Measurements from ENCODE around the gene C3orf18. TPM values are rescaled to one million over a fixed set of nuclear protein-coding genes. Genes with fewer than 3 reads are reported as not detected.
A peak's percentile ranks its signal among the peaks of the same experiment; 100 is the strongest.

The C3orf18 gene
- polyA plus RNA-seq, 4 donors: 1.1 to 3.9 (median 2.9) TPM

DNA sequence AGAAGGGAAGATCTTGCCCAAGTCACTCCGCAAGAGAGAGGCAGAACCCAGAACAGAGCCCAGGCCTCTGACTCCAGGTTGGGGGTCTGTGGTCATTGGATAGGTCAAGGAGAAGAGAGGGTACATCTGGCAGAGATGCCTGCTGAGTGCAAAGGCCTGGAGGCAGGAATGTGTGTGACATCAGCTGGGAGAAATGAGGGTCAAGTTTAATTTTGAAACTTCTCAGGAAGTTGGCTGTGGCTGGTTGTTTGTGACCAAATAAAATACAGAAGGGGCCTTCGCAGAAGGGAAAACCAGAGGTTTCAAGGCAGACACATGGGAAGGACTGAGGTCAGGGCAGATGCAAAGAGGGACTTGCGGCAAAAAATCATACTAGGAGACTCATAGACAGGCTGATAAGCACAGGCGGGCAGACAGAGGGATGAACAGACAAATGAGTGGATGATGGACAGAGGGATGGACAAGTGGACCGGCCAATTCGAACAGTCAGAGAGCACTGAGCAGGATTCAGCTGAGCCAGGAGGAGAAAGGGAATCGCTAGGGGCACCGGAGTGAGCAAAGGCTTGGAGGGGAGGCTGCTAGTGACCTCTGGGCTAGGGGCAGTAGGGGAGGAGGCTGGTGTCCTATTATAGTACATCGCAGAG lies 35.4 kb downstream of the C3orf18 start:
- Histone ChIP-seq H3K9me3 (ENCODE audit: control insufficient read depth in 2 of 2, insufficient read depth in 1 of 2, low read depth in 1 of 2, low read length in 1 of 2) (no peaks in the 10 kb centered on the region), H3K27ac (ENCODE audit: low read depth in 1 of 3, low read length in 2 of 3) (no peak overlapping the region), H3K4me3 (ENCODE audit: low read depth in 1 of 3, low read length in 3 of 3) (no peak overlapping the region), H3K36me3 (ENCODE audit: control insufficient read depth in 3 of 3, insufficient read depth in 2 of 3, low read depth in 1 of 3, low read length in 3 of 3) (no peaks in the 10 kb centered on the region), H3K27me3 (ENCODE audit: control insufficient read depth in 3 of 3, insufficient read depth in 3 of 3, low read length in 3 of 3) (peaks cover 0 to 15% (median 4%) of the 10 kb centered on the region in 3 donors), H3K4me1 (ENCODE audit: control insufficient read depth in 3 of 3, insufficient read depth in 2 of 3, low read depth in 1 of 3, low read length in 2 of 3) (peaks cover 0 to 22% (median 0%) of the 10 kb centered on the region in 3 donors)
- WGBS, 3 donors: 84 to 90% (median 85%) methylated on average over 9 of the region's 9 CpGs
- no peak for DNase-seq
- no peak for FAIRE-seq

DNA sequence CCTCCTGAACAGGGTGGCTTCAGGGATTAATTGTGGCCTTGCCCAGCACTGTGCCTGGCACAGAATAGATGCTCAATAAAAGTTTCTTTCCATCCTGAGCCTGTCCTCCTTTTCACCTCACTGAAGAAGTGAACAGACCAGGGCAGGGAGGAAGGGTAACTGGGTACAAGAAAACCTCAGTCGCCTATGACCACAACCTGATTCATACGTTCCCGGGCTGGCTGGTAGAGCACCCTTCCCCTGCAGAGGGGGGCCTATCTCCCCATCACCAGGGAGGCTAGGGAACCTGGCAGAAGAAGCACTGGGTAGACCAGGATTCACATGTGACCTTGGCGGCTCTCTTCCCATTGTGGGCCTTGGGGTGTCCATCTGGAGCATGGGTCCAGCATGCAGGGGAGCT lies 36.3 kb downstream of the C3orf18 start:
- DNase-seq (no peak), FAIRE-seq (no peak)
- no peak overlapping the region for H3K27ac ChIP-seq (ENCODE audit: low read depth in 1 of 3, low read length in 2 of 3)
- 82 to 92% (median 84%) methylated on average over 4 of the region's 4 CpGs for WGBS, 3 donors
- H3K27me3 ChIP-seq (ENCODE audit: control insufficient read depth in 3 of 3, insufficient read depth in 3 of 3, low read length in 3 of 3): peaks cover 0 to 12% (median 4%) of the 10 kb centered on the region in 3 donors
- H3K4me1 ChIP-seq (ENCODE audit: control insufficient read depth in 3 of 3, insufficient read depth in 2 of 3, low read depth in 1 of 3, low read length in 2 of 3): peaks cover 0 to 29% (median 0%) of the 10 kb centered on the region in 3 donors
- no peaks in the 10 kb centered on the region for H3K9me3 ChIP-seq (ENCODE audit: control insufficient read depth in 2 of 2, insufficient read depth in 1 of 2, low read depth in 1 of 2, low read length in 1 of 2)
- no peaks in the 10 kb centered on the region for H3K36me3 ChIP-seq (ENCODE audit: control insufficient read depth in 3 of 3, insufficient read depth in 2 of 3, low read depth in 1 of 3, low read length in 3 of 3)
- H3K4me3 ChIP-seq (ENCODE audit: low read depth in 1 of 3, low read length in 3 of 3): no peak overlapping the region

DNA sequence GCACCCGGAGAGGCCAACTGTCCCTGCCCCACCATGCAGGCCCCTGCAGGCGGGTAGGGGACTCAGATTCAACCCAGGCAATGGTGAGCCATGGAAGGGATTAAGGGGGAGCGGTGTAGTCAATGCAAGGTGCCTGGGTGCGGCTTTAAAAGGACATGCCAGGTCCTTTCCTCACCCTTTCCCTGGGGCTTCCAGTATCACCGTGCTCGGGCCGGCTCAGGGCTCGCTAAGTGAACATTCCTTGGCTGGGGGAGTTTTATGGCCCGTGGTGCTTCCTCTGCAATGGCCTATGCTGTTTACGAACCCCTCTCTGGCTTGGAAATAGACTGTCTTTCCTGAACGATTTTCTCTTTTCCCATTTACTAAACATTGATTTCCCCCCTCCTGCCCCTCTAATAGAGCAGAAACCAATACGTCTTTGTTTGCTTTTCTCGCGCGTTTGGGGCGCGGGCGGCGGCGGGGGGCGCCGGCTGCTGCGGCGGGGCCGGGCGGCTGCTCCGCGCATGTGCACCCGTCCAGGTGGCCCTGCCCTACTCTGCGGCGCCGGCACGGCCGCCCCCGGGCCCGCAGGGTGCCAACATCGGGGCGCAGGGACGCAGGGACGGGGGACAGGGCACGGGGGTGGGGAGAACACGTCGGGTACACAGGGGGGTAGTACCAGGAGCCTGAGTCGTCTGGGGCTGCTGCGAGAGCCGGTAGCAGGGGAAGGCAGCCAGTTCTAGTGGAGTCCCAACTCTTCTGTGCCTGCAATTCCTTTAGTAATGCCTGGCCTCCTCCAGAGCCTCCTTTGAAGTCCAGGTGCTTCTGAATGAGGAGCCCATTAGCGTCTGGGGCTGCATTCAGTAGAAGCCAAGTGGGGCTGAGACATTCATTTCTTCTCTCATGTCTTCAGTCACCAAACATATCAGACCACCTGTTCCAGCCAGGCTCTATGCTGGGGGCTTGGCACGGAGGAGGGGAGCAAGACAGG lies 37.3 kb downstream of the C3orf18 start:
- Histone ChIP-seq H3K4me3 (ENCODE audit: low read depth in 1 of 3, low read length in 3 of 3) (no peak overlapping the region), H3K9me3 (ENCODE audit: control insufficient read depth in 2 of 2, insufficient read depth in 1 of 2, low read depth in 1 of 2, low read length in 1 of 2) (no peaks in the 10 kb centered on the region), H3K36me3 (ENCODE audit: control insufficient read depth in 3 of 3, insufficient read depth in 2 of 3, low read depth in 1 of 3, low read length in 3 of 3) (no peaks in the 10 kb centered on the region), H3K27me3 (ENCODE audit: control insufficient read depth in 3 of 3, insufficient read depth in 3 of 3, low read length in 3 of 3) (peaks cover 0 to 11% (median 4%) of the 10 kb centered on the region in 3 donors), H3K27ac (ENCODE audit: low read depth in 1 of 3, low read length in 2 of 3) (no peak overlapping the region), H3K4me1 (ENCODE audit: control insufficient read depth in 3 of 3, insufficient read depth in 2 of 3, low read depth in 1 of 3, low read length in 2 of 3) (peaks cover 0 to 37% (median 0%) of the 10 kb centered on the region in 3 donors)
- FAIRE-seq (no peak), DNase-seq (peak in 1 of 2 donors; percentile 48)
- 9 to 15% (median 13%) methylated on average over 45 to 48 of the region's 48 CpGs for WGBS, 3 donors

- Histone ChIP-seq H3K36me3 (ENCODE audit: control insufficient read depth in 3 of 3, insufficient read depth in 2 of 3, low read depth in 1 of 3, low read length in 3 of 3) (no peaks in the 10 kb centered on the region), H3K9me3 (ENCODE audit: control insufficient read depth in 2 of 2, insufficient read depth in 1 of 2, low read depth in 1 of 2, low read length in 1 of 2) (no peaks in the 10 kb centered on the region), H3K27me3 (ENCODE audit: control insufficient read depth in 3 of 3, insufficient read depth in 3 of 3, low read length in 3 of 3) (peaks cover 0 to 4% (median 2%) of the 10 kb centered on the region in 3 donors), H3K4me3 (ENCODE audit: low read depth in 1 of 3, low read length in 3 of 3) (no peak overlapping the region), H3K4me1 (ENCODE audit: control insufficient read depth in 3 of 3, insufficient read depth in 2 of 3, low read depth in 1 of 3, low read length in 2 of 3) (peaks cover 0 to 47% (median 0%) of the 10 kb centered on the region in 3 donors), H3K27ac (ENCODE audit: low read depth in 1 of 3, low read length in 2 of 3) (peak overlapping the region in 1 of 3 donors; percentile 86)
- FAIRE-seq (no peak), DNase-seq (peak; percentile 29 to 93)
- WGBS, 3 donors: 14 to 26% (median 20%) methylated on average over 6 of the region's 6 CpGs
Measured at GRCh38 chr3:50525987-50526386, 41.6 kb downstream of the C3orf18 start.

DNA sequence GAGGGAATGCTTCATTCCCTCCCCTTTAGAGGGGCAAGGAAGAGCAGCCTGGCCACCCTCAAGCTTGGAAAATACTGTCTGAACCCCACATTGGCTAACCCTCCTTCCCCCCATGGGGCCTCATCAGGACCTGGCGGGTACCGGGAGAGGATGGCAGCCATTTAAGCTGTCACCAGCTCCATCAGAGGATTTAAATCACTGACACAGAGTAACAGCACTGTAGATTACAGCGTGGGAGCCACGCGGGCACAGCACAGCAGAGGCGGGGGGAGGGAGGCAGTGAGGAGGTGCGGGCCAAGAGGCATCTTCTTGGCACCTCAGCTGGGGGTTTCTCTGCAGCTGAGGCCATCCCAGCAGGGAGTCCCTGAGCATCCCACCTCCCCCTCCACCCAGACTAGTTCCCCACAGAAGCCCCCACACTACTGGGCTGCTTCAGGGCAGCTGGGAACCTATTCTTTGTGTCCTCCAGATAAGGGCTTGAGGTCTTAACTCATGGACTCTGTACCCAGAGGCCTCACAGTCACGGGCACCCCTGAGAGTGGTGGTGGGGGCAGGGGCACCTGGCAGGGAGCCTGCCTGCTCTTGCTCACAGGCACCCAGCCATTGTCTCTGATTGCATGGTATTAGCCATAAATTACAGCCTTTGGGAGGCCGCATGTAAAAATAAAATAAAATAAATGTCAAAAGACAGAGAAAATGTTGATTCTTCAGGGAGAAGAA lies 42.2 kb downstream of the C3orf18 start:
- DNase-seq (peak; percentile 19 to 88), FAIRE-seq (no peak)

DNA sequence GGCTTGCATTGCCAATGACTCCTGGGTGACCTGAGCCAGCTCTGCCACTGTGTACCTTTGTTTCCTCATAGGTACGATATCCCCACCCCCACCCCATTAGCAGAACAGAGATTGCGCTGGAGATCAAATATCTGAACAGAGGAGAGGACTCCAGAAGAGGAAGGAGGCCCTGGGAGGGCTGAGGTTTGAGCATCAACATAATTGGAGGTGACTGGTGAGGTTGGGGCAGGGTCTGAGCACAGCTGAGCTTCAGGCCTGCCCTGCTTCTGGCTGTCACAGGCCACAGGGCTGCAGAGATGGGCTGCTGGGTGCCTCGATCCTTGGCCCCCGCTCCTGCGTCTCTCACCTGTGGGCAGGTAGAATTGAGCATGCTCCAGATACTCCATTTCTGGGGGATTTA lies 42.8 kb downstream of the C3orf18 start:
- Histone ChIP-seq H3K27ac (ENCODE audit: low read depth in 1 of 3, low read length in 2 of 3) (peak overlapping the region in 1 of 3 donors; percentile 86), H3K9me3 (ENCODE audit: control insufficient read depth in 2 of 2, insufficient read depth in 1 of 2, low read depth in 1 of 2, low read length in 1 of 2) (no peaks in the 10 kb centered on the region), H3K4me1 (ENCODE audit: control insufficient read depth in 3 of 3, insufficient read depth in 2 of 3, low read depth in 1 of 3, low read length in 2 of 3) (peaks cover 0 to 42% (median 0%) of the 10 kb centered on the region in 3 donors), H3K27me3 (ENCODE audit: control insufficient read depth in 3 of 3, insufficient read depth in 3 of 3, low read length in 3 of 3) (no peaks in the 10 kb centered on the region), H3K36me3 (ENCODE audit: control insufficient read depth in 3 of 3, insufficient read depth in 2 of 3, low read depth in 1 of 3, low read length in 3 of 3) (no peaks in the 10 kb centered on the region), H3K4me3 (ENCODE audit: low read depth in 1 of 3, low read length in 3 of 3) (no peak overlapping the region)
- WGBS, 3 donors: 60 to 79% (median 70%) methylated on average over 5 of the region's 5 CpGs
- FAIRE-seq (no peak), DNase-seq (no peak)

More for the DNA sequence above, 42.2 kb downstream of the C3orf18 start:
- 25 to 55% (median 36%) methylated on average over 8 to 9 of the region's 9 CpGs for WGBS, 3 donors
- peaks cover 0 to 47% (median 0%) of the 10 kb centered on the region in 3 donors for H3K4me1 ChIP-seq (ENCODE audit: control insufficient read depth in 3 of 3, insufficient read depth in 2 of 3, low read depth in 1 of 3, low read length in 2 of 3)
- H3K36me3 ChIP-seq (ENCODE audit: control insufficient read depth in 3 of 3, insufficient read depth in 2 of 3, low read depth in 1 of 3, low read length in 3 of 3): no peaks in the 10 kb centered on the region
- H3K27me3 ChIP-seq (ENCODE audit: control insufficient read depth in 3 of 3, insufficient read depth in 3 of 3, low read length in 3 of 3): peaks cover 0 to under 1% (median 0%) of the 10 kb centered on the region in 3 donors
- no peak overlapping the region for H3K4me3 ChIP-seq (ENCODE audit: low read depth in 1 of 3, low read length in 3 of 3)
- H3K27ac ChIP-seq (ENCODE audit: low read depth in 1 of 3, low read length in 2 of 3): peak overlapping the region in 1 of 3 donors; percentile 86
- H3K9me3 ChIP-seq (ENCODE audit: control insufficient read depth in 2 of 2, insufficient read depth in 1 of 2, low read depth in 1 of 2, low read length in 1 of 2): no peaks in the 10 kb centered on the region

- no peaks in the 10 kb centered on the region for H3K36me3 ChIP-seq (ENCODE audit: control insufficient read depth in 3 of 3, insufficient read depth in 2 of 3, low read depth in 1 of 3, low read length in 3 of 3)
- 66 to 73% (median 70%) methylated on average over 9 of the region's 9 CpGs for WGBS, 3 donors
- FAIRE-seq (no peak), DNase-seq (no peak)
- no peak overlapping the region for H3K4me3 ChIP-seq (ENCODE audit: low read depth in 1 of 3, low read length in 3 of 3)
- no peaks in the 10 kb centered on the region for H3K9me3 ChIP-seq (ENCODE audit: control insufficient read depth in 2 of 2, insufficient read depth in 1 of 2, low read depth in 1 of 2, low read length in 1 of 2)
- no peaks in the 10 kb centered on the region for H3K27me3 ChIP-seq (ENCODE audit: control insufficient read depth in 3 of 3, insufficient read depth in 3 of 3, low read length in 3 of 3)
- peak overlapping the region in 1 of 3 donors; percentile 86 for H3K27ac ChIP-seq (ENCODE audit: low read depth in 1 of 3, low read length in 2 of 3)
- peaks cover 0 to 41% (median 0%) of the 10 kb centered on the region in 3 donors for H3K4me1 ChIP-seq (ENCODE audit: control insufficient read depth in 3 of 3, insufficient read depth in 2 of 3, low read depth in 1 of 3, low read length in 2 of 3)
Measured at GRCh38 chr3:50523279-50523811, 44.2 kb downstream of the C3orf18 start.

DNA sequence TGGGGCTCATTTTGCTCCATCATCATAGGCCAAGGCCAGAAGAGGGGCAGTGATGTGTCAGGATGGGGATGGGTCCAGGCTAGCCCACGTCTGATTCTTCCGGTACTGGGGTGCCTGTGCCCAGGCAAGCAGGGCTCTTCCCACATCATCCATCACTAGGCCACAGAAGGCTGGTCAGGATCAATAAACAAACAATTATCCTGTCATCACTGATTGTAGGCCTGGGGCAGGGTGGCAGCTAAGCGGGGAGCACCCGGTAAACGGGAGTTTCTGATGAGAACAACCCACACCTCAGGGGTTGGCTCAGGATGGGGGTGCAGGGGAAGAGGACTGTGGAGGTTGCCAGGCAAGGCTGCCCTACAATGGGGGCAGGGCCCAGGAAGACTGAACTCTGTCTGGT lies 46.0 kb downstream of the C3orf18 start:
- Histone ChIP-seq H3K9me3 (ENCODE audit: control insufficient read depth in 2 of 2, insufficient read depth in 1 of 2, low read depth in 1 of 2, low read length in 1 of 2) (no peaks in the 10 kb centered on the region), H3K27me3 (ENCODE audit: control insufficient read depth in 3 of 3, insufficient read depth in 3 of 3, low read length in 3 of 3) (no peaks in the 10 kb centered on the region), H3K36me3 (ENCODE audit: control insufficient read depth in 3 of 3, insufficient read depth in 2 of 3, low read depth in 1 of 3, low read length in 3 of 3) (no peaks in the 10 kb centered on the region), H3K4me3 (ENCODE audit: low read depth in 1 of 3, low read length in 3 of 3) (no peak overlapping the region), H3K4me1 (ENCODE audit: control insufficient read depth in 3 of 3, insufficient read depth in 2 of 3, low read depth in 1 of 3, low read length in 2 of 3) (peaks cover 0 to 48% (median 0%) of the 10 kb centered on the region in 3 donors), H3K27ac (ENCODE audit: low read depth in 1 of 3, low read length in 2 of 3) (no peak overlapping the region)
- DNase-seq (no peak), FAIRE-seq (no peak)
- WGBS, 3 donors: 82 to 89% (median 86%) methylated on average over 5 of the region's 5 CpGs

All from small intestine (tissue), 7 donors.